ENCODE data around the gene C4orf50.

C4orf50 gene

DNA sequence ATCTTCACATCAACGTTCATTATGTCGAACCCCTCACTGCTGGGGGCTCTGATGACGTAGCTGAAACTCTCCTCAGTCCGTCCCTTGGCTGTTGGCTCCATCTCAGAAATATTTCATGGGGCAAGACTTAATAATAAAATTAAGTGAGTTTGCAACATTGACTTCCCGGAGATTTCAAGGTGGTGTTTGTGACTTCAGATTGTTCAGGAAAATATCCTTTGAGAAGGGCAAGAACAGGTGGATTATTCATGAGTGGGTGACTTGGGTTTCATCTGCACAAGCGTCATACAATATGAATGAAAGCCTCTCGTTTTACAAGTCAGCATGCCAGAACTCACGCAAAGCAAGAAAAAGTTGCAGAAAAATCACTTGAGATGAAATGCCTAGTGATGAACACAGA, at the start of gene C4orf50:
TSS of gene C4orf50 (minus strand) at position 101 of the 400 bp plus-strand sequence.
- no peak for DNase-seq (ENCODE audit: low read depth in 1 of 2, low spot score in 1 of 2)

DNA sequence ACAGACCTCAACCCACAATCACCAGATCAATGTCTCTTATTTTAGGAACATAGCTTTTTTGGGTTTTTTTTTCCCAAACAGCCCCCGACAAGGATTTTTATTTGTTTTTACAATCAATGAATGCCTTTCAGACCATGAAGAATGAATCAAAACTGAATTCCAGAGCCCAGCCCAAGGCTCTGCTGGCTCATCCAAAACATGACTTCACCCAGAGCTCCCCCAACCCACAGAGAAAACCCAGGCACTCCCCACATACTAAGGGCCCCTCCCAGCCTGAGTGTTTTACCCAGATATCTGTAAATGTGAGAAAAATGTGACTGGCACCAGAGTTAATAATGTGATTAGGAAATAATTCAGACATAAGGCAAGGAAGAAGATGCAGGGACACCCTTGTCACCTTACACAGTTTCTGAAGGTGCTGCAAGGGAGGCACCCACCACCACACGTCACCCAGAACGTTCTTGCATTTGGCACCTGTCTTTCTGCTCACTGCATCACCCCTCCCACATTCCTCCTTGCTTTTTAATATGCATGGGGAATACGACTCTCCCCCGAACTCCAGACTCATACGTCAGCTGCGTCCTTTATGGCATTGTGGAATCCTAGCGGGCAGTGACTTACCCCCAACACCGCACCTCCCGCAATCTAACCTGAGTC, 47.8 kb upstream of the C4orf50 start:
- DNase-seq (ENCODE audit: low read depth in 1 of 2, low spot score in 1 of 2): no peak

DNA sequence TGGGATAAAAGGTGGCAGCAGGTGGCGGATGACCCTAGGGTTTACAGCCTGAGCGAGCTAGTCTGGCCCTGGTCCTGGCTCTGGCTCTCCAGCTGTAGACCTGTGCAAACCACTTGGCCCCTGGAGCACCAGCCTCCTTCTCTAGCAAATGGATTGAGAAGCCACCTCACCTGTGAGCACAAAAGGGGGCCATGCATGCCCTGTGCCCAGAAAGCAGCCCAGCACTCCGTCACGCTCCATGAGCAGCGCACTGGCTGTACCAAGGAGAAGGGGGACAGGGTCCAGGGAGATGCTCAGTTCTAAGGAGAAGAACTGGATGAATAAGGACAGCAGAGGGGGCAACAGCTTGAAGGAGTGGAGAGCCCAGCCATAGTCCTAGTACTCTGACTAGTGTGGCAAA, 46.9 kb upstream of the C4orf50 start:
- no peak for DNase-seq (ENCODE audit: low read depth in 1 of 2, low spot score in 1 of 2)

DNA sequence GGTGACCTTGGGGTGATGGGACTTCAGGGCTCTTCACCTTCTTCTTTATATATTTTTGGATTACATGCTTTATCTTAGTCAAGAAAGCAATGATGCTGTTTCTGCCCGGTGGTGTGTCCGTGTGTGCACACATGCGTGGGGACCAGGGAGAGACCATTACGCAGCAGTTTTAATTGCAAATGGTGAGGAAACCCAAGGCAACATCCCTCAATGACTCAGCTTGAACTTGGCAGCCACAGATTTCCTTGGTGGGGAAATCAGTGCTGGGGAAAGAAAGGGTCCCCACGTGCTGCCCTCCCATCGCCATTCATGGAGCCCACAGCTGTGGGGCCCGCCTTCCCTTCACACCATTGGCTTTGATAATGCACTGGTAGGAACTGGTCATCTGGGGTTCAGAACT, 46.2 kb upstream of the C4orf50 start:
- no peak for DNase-seq (ENCODE audit: low read depth in 1 of 2, low spot score in 1 of 2)

DNA sequence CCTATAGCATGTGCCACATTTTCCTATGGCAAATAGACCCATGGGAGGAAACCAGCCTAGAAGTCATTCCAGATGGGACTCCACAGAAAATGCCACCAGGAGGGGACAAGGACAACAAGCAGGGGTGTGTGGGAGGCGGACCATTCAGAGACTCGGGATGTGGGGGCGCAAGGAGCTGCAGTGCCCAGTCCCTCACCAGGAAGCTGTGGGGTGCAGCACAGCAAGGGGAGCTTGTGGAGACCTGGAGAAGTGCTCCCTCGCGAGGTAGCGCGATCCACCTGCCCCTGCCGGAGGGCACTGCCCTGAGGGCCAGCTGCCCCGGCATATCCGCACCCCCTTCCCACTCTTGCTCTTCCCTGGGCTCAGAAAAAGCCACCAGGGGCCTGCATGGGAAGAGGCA, 45.5 kb upstream of the C4orf50 start:
- DNase-seq (ENCODE audit: low read depth in 1 of 2, low spot score in 1 of 2): no peak

DNA sequence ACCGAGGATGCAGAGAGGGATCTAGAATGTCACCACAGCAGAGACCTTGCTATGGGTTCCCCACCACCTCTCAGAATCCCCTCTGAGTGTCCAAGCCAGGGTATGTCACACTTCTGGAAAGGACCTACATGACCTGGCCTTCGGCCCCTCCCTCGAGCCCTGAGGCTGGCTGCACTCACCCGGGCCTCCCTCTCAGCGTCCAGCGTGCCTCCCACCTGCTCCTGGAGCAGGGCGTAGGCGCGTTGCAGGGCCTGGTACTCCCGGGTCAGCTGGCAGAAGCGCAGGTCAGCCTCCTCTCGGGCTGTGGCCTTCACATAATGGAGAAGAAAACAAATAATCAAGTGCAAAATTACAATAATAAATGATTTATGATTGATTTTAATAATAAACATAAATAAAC, 43.9 kb upstream of the C4orf50 start:
- DNase-seq (ENCODE audit: low read depth in 1 of 2, low spot score in 1 of 2): no peak

DNA sequence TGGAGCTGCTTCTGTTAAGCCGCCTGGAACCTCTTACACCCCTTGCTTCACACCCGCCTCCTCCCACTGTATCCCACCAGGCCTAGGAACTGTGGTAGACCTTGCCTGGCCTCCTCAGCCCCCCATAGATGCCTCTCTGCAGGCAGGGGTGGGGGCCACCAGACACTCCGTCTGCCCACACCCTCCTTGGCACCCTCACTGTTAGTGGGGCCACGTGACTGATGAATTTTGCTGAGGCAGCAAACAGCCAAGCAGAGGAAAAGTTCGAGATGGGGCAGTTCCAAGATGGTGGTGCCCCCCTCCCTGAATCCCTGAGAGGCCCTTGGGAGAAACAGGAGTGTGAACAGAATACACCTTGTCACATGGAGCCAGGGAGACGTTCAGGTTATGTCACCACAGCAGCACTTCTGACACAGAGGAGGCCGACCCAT, 41.2 kb upstream of the C4orf50 start:
- DNase-seq (ENCODE audit: low read depth in 1 of 2, low spot score in 1 of 2): no peak

DNA sequence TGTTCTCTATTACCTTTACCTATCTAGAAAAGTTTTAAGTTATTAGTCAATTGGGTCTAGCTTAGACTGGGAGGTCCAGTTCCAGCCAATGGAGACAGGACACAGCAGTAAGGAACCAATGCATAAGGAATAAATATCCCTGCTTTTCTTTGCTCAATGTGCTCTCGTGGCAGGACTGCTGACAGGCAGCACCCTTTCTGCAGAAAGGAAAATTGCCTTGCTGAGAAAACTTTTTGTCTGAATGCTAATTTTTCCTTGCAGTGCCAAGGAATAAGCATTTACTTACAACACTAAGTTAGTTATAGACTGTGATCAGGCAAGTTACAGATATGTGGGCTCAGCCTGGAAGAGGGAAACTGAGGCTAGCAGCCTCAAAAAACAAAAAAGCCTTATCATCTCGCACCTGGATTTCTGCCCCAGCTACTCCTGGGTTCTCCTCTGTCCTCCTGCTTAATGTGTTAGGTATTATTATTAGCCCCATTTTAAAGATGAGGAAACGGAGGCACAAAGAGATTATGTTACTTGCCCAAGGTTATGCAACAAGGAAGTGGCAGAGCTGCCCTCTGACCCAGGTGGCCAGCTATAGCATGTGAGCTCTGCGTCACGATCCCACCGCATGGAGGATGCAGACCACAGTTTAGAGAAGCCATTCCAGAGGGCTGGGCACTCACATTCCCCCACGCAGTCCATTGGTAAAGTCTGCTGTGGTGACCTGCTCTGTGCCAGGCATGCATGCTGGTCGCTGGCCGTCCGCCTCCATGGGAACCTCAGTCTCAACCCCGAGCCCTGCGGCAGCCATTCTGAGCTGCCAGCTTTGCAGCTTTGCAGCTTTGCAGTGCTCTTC, 40.5 kb upstream of the C4orf50 start:
- DNase-seq (ENCODE audit: low read depth in 1 of 2, low spot score in 1 of 2): no peak

DNA sequence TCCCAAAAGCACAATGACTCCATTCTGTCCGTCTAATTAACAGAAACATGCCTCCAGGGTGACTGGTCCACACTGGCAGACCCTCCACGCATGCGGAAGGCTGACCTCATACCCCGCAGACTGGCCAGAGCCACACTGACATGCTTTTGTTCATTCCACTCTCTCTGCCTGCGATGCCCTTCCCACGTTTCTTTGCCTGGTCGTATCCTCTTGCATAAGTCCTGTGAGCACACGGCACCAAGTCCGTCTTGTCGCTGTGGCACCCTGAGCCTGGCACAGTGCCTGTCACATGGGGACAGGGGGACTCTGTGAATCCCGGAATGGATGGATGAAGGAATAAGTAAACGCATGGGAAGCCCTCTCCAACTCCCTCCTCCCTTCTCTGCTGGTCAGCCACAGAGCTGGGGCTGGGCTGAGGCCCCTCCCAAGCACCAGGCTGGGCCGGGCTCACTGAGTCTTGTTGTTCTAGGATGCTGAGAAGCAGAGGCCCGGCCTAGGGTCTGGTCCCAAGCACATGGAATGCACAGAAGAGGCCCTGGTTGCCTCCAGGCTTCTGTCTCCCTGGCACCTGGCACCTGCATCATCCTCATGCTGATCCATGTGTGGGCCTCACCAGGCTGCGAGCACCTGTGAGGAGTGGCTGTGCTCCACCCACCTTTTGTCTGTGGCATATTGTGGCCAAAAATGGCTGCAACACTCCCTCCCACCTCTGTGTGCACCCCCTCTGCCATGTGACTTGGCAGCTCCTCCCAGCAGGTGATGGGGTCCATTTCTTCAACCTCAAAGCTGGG, 38.9 kb upstream of the C4orf50 start:
- no peak for DNase-seq (ENCODE audit: low read depth in 1 of 2, low spot score in 1 of 2)

DNA sequence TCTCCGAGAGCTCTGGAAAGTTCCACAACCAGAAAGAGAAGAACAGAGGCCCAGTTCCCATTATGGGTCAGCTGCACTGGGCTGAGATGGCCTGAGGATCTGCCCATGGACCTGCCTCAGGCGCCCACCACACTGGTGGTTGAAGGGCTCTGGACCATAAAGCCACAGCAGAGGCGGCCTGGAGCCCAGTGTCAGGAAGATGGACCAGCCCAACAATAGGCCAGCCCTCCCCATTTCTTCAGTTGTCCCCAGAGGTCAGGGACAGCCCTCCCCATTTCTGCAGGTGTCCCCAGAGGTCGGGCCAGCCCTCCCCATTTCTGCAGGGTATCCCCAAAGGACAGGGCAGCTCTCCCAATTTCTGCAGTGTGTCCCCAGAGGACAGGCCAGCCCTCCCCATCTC, 37.2 kb upstream of the C4orf50 start:
- no peak for DNase-seq (ENCODE audit: low read depth in 1 of 2, low spot score in 1 of 2)

DNA sequence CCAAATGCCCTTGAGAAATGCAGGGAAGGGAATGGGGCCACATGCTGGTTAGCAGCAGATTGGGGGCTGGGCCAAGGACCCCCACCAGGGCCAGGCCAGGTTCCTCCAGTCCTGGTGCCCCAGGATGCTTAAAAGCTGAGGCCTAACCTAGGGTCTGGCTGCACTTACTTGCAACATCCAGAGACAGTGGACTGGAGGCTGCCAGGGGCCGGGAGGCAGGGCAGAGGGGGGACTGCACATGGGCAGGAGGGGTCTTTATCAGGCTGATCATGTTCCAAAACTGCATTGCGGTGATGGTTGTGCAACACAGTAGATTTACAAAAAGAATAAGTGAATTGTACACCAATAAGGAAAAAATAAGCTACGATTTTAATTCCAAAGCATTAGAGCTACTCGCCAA, 36.8 kb upstream of the C4orf50 start:
- no peak for DNase-seq (ENCODE audit: low read depth in 1 of 2, low spot score in 1 of 2)

DNA sequence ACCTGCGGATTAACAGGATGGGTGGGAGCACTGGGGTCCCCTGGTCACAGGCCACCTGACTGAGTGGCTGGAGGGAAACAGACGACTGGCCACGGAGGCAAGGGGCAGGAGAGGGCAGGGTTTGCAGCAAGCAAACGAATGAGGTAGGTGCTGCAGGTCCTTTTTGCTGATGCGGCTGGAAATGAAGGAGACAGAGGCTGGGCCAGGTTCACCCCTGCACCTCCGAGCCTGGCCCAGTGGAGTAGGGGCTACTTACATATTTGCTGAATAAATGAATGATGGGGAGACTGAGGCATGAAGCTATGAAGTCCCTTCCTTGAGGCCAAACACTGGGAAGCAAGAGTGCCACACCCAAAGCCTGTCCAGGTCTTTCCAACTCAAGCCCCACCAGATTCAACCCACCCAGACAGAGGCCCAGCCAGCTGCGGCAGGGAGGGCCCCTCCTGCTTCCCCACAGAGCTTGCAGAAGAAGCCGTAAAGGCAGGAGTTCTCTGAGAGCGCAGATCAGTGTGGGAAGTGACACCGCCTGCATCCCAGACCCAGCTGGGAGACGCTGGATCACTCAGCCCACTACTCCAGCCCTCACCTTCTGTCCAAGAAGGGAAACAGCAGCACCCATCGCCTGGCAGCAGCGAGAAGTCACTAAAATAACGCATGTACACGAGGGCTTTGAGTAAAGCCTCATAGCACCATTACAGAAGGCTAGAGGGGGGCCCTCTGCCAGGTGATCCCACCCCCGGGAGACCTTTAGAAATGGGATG, 36.1 kb upstream of the C4orf50 start:
- no peak for DNase-seq (ENCODE audit: low read depth in 1 of 2, low spot score in 1 of 2)

DNA sequence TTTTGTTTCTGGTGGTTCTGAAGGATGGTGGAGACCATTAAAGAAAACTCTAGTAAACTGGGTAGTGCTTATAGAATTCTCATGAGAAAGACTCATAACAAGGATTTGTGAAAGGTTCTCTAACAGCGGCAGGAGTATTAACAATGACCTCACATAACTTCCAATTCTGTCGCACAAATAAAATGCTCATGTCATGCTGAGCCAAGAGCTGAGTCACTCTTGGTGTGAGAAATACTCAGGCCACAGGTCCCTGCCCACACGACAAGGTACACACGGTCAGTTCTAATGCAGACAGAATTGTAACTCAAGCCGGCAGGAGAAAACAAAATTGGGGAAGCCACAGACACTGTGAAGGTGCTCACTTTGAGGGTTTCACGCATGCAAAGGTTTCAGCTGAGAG, 34.4 kb upstream of the C4orf50 start:
- DNase-seq (ENCODE audit: low read depth in 1 of 2, low spot score in 1 of 2): no peak

DNA sequence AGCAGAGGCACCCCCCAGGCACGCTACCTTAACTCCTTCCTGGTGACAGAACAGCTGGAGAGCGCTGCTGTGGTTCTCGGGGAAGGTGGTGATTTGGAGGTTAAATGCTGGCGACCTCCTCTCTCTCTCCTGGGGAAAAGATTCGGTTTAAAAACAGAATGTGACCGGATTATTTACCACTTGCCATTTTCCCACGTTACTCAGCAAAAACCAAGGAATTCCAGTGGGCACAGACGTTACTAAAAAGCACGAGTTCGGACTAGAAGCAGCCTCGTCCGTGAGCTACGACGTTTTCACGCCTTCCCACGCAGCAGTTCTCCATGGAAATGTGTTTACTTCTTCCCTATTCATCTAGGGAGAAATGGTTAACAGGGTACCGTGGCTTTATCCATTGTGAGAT, 32.3 kb upstream of the C4orf50 start:
- no peak for DNase-seq (ENCODE audit: low read depth in 1 of 2, low spot score in 1 of 2)

DNA sequence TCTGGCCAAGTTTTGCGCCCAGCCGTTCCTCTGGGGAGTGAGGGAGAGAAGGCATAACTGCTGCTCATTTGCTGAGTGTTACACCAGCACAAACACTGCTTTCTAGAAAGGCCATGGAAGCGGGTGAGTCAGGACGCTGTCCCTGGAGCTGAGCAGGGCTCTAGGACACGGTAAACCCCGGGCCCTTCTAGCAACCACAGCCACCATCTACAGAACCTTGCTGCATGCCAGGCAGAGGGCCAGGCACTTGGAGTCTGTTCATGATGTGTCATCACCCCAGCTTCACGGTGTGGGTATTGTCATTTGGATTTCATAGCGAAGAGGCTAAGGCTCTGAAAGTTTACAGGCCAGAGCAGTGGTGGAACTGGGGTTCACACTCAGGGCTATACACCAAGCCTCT, 31.8 kb upstream of the C4orf50 start:
- DNase-seq (ENCODE audit: low read depth in 1 of 2, low spot score in 1 of 2): no peak

DNA sequence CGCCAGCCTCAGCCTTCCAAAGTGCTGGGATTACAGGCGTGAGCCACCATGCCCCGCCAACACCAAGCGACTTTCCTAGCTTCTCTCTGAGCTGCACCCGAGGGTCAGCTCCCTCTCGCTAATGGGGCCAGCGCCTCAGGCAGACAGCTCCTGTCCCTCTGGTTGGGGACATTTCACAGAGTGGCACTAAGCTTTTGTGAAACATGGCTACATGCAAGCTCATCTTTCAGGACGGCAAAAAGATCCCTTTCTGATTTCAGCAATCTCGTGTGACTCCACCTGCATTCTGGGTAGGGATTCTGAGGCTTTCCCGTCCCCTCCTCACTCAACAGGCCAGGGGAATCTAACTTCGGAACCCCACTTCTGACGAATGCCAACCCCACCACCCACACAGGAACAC, 31.0 kb upstream of the C4orf50 start:
- no peak for DNase-seq (ENCODE audit: low read depth in 1 of 2, low spot score in 1 of 2)

DNA sequence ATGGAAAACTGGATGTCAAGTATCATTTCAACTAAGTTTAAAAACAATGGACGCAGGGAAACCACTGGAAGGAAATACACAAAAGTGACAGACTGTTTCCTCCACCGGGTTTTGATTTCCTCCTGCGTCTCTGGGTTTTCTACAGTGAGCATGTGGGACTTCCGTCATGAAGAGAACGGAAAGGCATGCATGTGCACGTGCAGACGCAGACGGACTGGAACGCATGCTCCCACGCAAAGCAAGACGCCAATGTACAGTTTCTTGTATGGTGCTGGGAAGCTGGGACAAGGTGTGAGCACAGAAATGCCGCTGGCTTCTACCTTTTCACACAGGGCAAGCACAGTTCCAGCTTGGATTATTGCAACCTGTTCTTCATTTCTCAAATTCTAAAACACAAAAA, 30.3 kb upstream of the C4orf50 start:
- no peak for DNase-seq (ENCODE audit: low read depth in 1 of 2, low spot score in 1 of 2)

DNA sequence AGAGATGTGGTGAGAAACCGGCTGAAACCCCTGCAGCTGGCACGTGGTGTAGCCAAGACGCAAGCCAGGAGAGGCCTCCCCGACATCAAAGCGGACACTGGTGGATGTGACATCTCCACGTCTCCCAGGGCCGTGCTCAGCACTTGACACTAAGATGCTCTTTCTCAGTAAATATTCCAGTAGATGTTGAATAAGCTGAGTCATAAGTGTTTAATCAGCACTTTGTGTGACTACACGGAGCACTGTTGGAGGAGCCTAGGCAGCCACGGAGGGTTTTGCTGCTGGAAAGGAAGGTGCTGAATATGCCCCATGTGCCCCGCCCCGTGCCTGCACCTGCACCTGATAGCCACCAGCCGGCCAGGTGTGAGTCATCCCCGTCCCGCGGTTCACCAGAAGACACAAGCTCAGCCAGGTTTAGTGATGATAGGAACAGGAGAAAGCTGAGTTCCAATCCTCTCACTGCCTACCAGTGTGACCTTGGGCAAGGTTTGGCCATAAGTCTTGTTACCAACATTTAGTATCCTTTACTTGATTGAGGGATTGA, 29.0 kb upstream of the C4orf50 start:
- DNase-seq (ENCODE audit: low read depth in 1 of 2, low spot score in 1 of 2): no peak

DNA sequence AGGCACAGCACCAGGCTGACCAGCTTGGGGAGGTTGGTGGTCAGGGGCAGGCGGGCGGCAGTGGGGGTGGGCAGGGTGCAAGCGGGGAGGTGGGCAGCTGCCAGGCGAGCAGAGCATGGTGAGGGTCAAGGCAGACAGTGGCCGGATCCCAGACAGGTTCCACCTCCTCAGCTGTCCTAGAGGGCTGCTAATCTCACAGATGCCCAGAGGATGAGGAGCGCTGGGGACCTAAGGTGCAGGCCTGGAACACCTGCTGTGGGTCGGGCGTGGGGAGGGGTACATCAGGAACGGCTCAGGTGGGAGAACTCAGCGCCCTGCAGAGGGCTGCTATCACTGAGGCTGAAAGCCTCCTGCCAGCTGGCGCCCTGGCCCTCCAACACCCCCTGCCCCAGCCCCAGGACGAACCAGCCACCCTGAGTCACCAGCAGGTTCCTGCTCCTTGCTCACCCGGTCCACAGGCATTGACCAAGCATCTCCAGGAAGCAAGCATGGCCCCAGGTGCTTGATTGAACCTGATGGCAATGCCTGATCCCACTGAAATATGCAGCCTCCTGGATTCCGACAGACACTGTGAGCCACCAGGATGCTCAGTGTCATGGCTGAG, 28.4 kb upstream of the C4orf50 start:
- DNase-seq (ENCODE audit: low read depth in 1 of 2, low spot score in 1 of 2): no peak

DNA sequence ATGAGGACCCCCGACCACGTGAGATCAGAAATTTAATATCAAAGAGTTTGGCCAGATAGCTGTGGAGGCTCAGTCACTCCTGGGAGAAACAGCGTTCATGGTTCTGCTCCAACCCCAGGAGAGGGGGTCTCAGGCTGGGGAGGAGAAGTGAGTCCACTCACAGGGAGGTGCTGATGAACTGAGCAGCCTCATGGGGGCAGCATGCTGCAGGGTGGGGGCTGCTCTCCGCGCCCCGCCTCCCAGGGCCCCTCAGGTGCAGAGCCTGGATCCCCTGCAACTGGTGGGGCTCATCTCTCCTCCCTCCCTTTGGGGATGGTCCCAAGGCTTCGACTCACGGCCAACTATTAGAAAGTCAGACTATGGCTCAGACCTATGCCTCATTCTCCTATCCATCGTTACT, 26.6 kb upstream of the C4orf50 start:
- no peak for DNase-seq (ENCODE audit: low read depth in 1 of 2, low spot score in 1 of 2)

DNA sequence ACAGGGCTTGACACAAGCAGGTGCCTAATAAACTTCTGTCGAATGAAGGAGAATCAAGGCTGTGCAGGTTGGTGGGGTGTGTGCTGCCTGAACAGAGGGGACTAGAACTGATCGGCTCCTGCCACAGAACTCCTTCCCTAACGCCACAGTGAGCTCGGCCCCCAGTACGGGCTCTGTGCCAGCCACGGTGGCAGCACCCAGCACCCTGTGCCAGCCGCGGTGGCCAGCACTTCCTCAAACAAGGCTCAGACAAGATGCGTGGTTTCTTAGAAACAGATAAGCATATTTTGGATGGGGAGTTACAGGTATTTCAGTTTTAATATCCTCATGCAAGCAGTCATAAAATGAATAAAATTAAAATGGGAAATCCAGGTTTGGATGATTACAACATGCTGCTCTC, 26.0 kb upstream of the C4orf50 start:
- DNase-seq (ENCODE audit: low read depth in 1 of 2, low spot score in 1 of 2): no peak
